ENCODE data around the gene ASAP3. TPM values are rescaled to one million over a fixed set of nuclear protein-coding genes. Genes with fewer than 3 reads are reported as not detected.
A peak's percentile ranks its signal among the peaks of the same experiment; 100 is the strongest.
"Not testable (repeated sequence)": the region's sequence is repeated elsewhere in the genome, so short reads cannot be mapped to it uniquely, and the experiment has no call there.

ASAP3 gene
- total RNA-seq, 1 donor from 2014 or later: 16.7 TPM

DNA sequence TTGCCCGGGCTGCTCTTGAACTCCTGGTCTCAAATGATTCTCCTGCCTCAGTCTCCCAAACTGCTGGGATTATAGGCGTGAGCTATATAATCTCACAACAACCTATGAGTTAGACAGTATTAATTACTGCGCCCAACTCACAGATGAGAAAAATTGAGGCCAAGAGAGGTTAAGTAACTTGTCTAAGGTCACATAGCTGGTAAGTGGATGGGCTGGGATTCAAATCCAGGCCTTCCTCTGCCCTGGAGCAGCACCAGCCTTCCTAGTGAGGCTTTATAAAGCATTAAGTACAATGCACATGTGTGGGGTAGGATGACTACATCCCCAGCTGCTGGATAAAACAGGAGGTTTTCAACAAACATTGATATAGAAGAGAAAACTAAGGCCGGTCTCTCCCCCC, 31.9 kb upstream of the ASAP3 start:
- ATAC-seq: no peak

DNA sequence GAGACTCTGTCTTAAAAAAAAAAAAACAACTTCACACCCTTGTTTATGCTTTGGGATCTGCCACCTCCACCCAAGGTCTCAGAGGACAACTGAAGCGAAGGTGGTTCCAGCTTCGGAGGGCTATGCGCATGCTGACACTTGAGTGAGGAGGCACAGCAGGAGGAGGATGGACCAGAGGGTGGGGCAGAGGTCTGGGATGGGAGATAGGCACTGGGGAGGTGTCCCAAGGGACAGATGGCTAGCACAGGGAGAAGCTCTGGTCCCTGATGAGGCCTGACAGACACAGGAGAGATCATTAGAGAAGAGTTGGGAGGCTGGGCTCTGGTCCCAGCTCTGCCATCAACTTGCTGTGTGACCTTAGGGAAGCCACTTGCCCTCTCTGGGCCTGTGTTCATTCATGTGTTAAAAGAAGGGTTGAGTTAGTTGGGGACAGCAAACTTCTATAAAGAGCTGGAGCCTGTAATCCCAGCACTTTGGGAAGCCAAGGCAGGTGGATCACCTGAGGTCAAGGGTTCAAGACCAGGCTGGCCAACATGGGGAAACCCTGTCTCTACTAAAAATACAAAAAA, 30.2 kb upstream of the ASAP3 start:
- no peak for DNase-seq (ENCODE audit: low spot score)
- no peak for ATAC-seq

More for the DNA sequence above, 31.9 kb upstream of the ASAP3 start:
- no peak for DNase-seq (ENCODE audit: low spot score)

DNA sequence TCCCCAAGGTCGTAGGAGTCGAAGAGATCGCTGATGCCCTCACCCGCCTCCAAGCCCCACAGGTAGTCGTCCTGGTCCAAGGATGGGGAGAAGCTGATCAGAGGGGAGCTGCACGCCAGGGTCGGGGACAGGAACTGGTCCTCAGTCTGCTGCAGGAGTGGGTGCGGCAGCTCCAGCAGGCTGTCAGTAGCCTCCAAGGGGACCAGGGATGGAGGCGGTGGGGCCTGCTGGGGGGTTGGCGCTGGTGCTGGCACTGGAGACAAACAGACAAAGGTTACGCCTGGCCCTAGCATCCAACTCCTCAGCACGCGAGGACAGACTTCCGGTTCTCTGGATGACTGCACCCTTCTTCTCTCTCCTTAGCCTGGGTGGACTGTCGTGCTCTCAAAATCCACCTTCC, 25.9 kb upstream of the ASAP3 start:
- ATAC-seq (no peak), DNase-seq (ENCODE audit: low spot score) (no peak)

DNA sequence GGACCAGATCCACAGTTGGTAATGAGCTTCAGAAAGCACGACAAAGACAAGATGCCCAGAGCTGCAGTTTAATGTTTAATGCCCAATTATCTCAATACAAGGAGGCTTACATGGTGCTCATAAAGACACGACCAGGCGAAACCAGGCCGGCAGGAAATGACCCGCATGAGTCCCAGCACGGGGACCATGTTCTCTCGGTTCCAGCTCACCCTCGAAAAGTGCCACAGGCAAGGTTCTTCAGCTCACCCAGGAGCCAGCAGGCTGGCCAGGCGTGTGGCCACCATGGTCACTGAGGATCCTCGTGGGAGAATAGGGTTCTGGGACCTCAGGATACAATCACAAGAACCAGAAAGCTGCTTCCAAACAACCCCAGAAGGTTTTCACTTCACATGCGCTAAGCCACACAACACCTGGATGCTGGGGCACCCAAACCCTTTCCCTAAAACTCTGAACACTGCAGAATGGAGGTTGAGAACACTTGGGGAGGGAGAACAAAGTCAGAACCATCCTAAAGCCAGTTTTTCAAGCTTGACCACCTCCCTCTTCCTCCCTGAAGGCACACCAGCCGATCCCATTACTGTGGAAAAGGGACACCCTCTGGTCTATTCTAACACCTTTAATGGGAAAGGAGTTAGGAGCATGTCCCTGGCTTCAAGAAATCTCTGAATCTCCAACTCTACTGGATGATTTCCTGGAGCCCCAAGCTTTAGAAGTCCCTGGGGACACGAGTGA, 22.6 kb upstream of the ASAP3 start:
- no peak for DNase-seq (ENCODE audit: low spot score)
- ATAC-seq: no peak

DNA sequence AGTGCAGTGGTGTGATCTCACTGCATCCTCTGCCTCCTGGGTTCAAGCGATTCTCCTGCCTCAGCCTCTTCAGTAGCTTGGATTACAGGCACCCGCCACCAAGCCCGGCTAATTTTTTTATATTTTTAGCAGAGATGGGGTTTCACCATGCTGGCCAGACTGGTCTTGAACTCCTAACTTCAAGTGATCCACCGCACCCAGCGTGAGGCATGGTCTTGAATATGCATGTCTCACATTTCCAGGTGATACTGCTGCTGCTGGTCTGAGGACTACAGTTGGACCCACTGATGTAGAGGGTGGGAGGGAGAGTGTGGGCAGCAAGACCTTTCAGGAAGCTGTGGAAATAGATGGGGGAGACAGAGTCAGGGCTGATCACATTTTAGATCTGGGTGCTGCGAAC, 21.9 kb upstream of the ASAP3 start:
- DNase-seq (ENCODE audit: low spot score) (no peak), ATAC-seq (no peak)

DNA sequence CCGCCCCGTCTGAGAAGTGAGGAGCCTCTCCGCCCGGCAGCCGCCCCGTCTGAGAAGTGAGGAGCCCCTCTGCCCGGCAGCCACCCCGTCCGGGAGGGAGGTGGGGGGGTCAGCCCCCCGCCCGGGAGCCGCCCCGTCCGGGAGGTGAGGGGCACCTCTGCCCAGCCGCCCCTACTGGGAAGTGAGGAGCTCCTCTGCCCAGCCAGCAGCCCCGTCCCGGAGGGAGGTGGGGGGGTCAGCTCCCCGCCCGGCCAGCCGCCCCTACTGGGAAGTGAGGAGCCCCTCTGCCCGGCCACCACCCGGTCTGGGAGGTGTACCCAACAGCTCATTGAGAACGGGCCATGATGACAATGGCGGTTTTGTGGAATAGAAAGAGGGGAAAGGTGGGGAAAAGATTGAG, 20.2 kb upstream of the ASAP3 start:
- ATAC-seq: not testable (repeated sequence)

GRCh38 chr1:23502951-23503350, 19.0 kb upstream of the ASAP3 start:
- DNase-seq (ENCODE audit: low spot score): no peak
- ATAC-seq: no peak

More for the DNA sequence above, 20.2 kb upstream of the ASAP3 start:
- not testable (repeated sequence) for DNase-seq (ENCODE audit: low spot score)

DNA sequence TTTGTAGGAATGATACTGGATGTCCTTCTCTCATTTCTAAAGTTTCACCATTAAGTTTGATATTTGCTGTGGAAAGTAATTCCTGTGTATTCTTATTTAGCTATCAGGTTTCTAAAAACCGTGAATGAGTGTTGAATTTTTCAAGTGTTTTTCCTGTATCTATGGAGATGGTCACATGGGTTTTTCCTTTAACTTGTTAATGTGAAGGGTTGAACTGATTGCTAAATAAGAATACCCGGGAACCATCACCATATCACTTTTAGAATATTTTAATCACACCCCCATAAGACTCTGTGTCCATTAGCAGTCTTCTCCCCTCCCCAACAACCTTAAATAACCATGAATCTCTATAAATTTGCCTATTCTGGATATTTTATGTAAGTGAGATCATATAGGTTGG, 16.5 kb upstream of the ASAP3 start:
- ATAC-seq (no peak), DNase-seq (ENCODE audit: low spot score) (no peak)

GRCh38 chr1:23497777-23498439, 13.9 kb upstream of the ASAP3 start:
- ATAC-seq (peak; percentile 42), DNase-seq (ENCODE audit: low spot score) (no peak)

- ATAC-seq (peak; percentile 36), DNase-seq (ENCODE audit: low spot score) (no peak)
Measured at GRCh38 chr1:23496490-23497181, 12.7 kb upstream of the ASAP3 start.

DNA sequence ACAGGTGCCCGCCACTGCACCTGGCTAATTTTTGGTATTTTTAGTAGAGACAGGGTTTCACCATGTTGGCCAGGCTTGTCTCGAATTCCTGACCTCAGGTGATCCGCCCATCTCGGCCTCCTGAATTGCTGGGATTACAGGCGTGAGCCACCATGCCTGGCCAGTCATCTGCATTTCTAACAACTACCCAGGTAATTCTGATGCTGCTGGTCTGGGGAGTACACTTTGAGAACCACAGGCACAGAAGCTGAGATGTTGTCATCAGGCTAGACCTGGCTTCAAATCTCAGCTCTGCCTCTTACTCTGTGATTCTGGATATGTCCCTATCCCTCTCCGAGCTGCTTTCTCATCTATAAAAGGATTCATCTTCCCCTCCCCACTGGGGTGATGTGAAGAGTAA, 10.9 kb upstream of the ASAP3 start:
- not testable (repeated sequence) for ATAC-seq; DNase-seq (ENCODE audit: low spot score)

GRCh38 chr1:23492776-23493175, 8.8 kb upstream of the ASAP3 start:
- DNase-seq (ENCODE audit: low spot score): not testable (repeated sequence)

DNA sequence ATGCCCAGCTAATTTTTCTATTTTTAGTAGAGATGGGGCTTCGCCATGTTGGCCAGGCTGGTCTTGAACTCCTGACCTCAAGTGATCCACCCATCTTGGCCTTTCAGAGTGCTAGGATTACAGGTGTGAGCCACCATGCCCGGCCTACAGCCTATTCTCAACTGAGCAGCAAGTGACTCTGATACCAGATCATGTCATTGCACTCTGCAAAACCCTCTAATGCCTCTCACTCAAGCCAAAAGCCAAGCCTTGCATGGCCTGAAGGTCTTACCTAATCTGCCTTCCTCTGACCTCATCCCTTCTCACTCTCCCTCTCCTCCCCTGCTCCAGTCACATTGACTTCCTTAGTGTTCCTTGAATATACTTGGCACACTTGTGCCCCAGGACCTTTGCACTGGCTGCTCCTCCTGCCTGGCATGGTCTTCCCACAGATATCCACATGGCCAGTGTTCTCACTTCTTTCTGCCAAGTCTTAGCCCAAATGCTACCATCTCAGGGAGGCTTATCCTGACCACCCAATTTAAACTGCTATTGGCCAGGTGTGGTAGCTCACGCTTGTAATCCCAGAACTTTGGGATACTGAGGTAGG, 8.2 kb upstream of the ASAP3 start:
- DNase-seq (ENCODE audit: low spot score) (no peak), ATAC-seq (no peak)

More at GRCh38 chr1:23492776-23493175, 8.8 kb upstream of the ASAP3 start:
- ATAC-seq: not testable (repeated sequence)

DNA sequence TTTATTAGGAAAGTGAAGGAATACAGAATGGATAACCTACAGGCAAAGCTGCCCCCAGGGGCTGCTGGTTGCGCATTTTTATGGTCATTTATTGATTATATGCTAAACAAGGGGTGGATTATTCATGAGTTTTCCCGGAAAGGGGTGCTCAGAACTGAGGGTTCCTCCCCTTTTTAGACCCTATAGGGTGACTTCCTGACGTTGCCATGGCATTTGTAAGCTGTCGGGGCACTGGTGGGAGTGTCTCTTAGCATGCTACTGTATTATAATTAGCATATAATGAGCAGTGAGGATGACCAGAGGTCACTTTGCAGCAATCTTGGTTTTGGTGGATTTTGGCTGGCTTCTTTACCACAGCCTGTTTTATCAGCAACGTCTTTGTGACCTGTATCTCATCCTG, 5.9 kb upstream of the ASAP3 start:
- no peak for ATAC-seq
- DNase-seq (ENCODE audit: low spot score): no peak

GRCh38 chr1:23485002-23485332, 988 bp upstream of the ASAP3 start:
- ATAC-seq (no peak), DNase-seq (ENCODE audit: low spot score) (no peak)

GRCh38 chr1:23484253-23485001, 448 bp upstream of the ASAP3 start:
- peak; percentile 87 for ATAC-seq
- peak; percentile 89 for DNase-seq (ENCODE audit: low spot score)

DNA sequence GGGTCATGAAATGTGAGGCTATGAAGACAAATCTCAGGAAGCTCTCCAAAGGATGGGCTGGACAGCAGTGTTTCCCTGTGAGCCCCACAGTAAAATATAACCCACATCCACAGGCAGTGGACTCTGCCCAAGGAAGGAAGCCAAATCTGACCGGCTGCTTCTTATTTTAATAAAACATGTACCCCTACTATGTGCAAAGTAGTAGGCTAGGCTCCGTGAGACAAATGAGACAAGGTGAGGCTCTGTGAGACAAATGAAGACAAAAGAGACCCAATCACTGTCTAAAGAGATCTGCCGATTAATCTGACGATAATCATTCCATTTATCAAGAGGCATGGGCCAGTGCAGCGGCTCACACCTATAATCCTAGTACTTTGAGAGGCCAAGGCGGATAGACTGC, 2.1 kb downstream of the ASAP3 start:
- no peak for DNase-seq (ENCODE audit: low spot score)
- no peak for ATAC-seq

DNA sequence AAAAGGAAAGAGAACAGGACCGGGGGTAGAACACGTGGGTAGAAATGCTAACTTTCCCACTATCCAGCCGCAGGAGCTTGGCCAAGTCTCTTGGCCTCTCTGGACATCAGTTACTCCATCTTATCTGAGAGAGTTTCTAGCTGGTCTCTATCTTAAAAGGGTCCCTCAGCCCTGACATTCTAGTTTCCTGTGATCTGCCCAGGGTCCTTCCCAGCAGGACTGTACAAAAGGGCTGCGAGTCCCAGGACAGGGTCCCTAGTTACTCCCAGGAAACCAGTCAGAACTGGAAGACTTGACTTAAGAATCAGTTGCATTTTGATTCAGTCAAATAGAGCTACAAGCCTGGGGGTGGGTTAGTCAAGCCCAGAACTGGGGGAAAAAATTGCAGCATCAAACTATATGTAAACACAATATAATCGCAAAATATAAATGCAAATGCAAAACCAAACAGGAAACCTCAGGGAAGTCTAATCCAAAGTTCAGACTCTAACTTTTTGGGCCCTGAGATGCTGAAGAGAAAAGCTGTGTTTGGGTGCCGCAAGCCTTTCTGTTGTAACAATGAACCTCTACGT, 2.9 kb downstream of the ASAP3 start:
- ATAC-seq: no peak
- DNase-seq (ENCODE audit: low spot score): no peak

- no peak for DNase-seq (ENCODE audit: low spot score)
- ATAC-seq: no peak
Measured at GRCh38 chr1:23480187-23481025, 3.6 kb downstream of the ASAP3 start.

GRCh38 chr1:23479666-23479941, 4.4 kb downstream of the ASAP3 start:
- ATAC-seq (no peak), DNase-seq (ENCODE audit: low spot score) (no peak)

All from left lobe of liver (tissue), 2 donors.